ENCODE measurements around the gene MZF1.

Gene MZF1

GRCh38 chr19:58513213-58513693 is 59.9 kb downstream of the MZF1 start:
- Histone ChIP-seq H3K4me1 (ENCODE audit: control insufficient read depth, insufficient read depth, low read length) (0 out of 2 replicates have a peak, but pooled peaks cover 2% of the 10 kb centered on the region), H3K36me3 (ENCODE audit: control insufficient read depth in 2 of 2, insufficient read depth in 1 of 2, low read length in 2 of 2) (peaks cover 0 to 27% of the 10 kb centered on the region in 2 experiments; a peak in 1 of 3 replicates), H3K27ac (ENCODE audit: extremely low read depth, low read depth, low read length) (no peak overlapping the region), H3K9me3 (ENCODE audit: control insufficient read depth, insufficient read depth, low read depth, low read length) (no peaks in the 10 kb centered on the region), H3K4me3 (ENCODE audit: low read depth, low read length) (no peak overlapping the region)
- ChIA-PET POLR2A (interaction anchor here (1.4 kb wide), 1 partner anchor 30 kb away, joined by 4 read pairs; the partner anchor contains the start of gene TRIM28), CTCF (interaction anchor here (0.6 kb wide), 1 partner anchor 9 kb away, joined by 3 read pairs; no protein-coding TSS in a partner anchor)
- TF ChIP-seq ZNF585B (tag by site-specific recombination; IDR thresholded peaks at IDR 0.05) (no peak), ZBTB17 (tag by site-specific recombination; IDR thresholded peaks at IDR 0.05) (no peak), ZNF544 (tag by site-specific recombination; IDR thresholded peaks at IDR 0.05) (no peak), AEBP2 (tag by site-specific recombination; IDR thresholded peaks at IDR 0.05; ENCODE audit: borderline replicate concordance) (no peak), SP7 (tag by site-specific recombination; IDR thresholded peaks at IDR 0.05) (no peak), KLF16 (tag by site-specific recombination; IDR thresholded peaks at IDR 0.05) (no peak), ZNF112 (tag by site-specific recombination; IDR thresholded peaks at IDR 0.05) (no peak), YY2 (tag by site-specific recombination; IDR thresholded peaks at IDR 0.05) (no peak), ZBTB20 (tag by site-specific recombination; IDR thresholded peaks at IDR 0.05) (no peak), ZNF521 (tag by site-specific recombination; IDR thresholded peaks at IDR 0.05) (no peak)
- TF ChIP-seq, protein P1, sequence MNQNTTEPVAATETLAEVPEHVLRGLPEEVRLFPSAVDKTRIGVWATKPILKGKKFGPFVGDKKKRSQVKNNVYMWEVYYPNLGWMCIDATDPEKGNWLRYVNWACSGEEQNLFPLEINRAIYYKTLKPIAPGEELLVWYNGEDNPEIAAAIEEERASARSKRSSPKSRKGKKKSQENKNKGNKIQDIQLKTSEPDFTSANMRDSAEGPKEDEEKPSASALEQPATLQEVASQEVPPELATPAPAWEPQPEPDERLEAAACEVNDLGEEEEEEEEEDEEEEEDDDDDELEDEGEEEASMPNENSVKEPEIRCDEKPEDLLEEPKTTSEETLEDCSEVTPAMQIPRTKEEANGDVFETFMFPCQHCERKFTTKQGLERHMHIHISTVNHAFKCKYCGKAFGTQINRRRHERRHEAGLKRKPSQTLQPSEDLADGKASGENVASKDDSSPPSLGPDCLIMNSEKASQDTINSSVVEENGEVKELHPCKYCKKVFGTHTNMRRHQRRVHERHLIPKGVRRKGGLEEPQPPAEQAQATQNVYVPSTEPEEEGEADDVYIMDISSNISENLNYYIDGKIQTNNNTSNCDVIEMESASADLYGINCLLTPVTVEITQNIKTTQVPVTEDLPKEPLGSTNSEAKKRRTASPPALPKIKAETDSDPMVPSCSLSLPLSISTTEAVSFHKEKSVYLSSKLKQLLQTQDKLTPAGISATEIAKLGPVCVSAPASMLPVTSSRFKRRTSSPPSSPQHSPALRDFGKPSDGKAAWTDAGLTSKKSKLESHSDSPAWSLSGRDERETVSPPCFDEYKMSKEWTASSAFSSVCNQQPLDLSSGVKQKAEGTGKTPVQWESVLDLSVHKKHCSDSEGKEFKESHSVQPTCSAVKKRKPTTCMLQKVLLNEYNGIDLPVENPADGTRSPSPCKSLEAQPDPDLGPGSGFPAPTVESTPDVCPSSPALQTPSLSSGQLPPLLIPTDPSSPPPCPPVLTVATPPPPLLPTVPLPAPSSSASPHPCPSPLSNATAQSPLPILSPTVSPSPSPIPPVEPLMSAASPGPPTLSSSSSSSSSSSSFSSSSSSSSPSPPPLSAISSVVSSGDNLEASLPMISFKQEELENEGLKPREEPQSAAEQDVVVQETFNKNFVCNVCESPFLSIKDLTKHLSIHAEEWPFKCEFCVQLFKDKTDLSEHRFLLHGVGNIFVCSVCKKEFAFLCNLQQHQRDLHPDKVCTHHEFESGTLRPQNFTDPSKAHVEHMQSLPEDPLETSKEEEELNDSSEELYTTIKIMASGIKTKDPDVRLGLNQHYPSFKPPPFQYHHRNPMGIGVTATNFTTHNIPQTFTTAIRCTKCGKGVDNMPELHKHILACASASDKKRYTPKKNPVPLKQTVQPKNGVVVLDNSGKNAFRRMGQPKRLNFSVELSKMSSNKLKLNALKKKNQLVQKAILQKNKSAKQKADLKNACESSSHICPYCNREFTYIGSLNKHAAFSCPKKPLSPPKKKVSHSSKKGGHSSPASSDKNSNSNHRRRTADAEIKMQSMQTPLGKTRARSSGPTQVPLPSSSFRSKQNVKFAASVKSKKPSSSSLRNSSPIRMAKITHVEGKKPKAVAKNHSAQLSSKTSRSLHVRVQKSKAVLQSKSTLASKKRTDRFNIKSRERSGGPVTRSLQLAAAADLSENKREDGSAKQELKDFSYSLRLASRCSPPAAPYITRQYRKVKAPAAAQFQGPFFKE (tag by site-specific recombination; IDR thresholded peaks at IDR 0.05; ENCODE audit: borderline replicate concordance), result no peak
- TF ChIP-seq, protein P2, sequence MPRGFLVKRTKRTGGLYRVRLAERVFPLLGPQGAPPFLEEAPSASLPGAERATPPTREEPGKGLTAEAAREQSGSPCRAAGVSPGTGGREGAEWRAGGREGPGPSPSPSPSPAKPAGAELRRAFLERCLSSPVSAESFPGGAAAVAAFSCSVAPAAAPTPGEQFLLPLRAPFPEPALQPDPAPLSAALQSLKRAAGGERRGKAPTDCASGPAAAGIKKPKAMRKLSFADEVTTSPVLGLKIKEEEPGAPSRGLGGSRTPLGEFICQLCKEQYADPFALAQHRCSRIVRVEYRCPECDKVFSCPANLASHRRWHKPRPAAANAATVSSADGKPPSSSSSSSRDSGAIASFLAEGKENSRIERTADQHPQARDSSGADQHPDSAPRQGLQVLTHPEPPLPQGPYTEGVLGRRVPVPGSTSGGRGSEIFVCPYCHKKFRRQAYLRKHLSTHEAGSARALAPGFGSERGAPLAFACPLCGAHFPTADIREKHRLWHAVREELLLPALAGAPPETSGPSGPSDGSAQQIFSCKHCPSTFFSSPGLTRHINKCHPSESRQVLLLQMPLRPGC (tag by site-specific recombination; IDR thresholded peaks at IDR 0.05), result no peak
